ENCODE data around the gene DEFB123. TPM values are rescaled to one million over a fixed set of nuclear protein-coding genes. Genes with fewer than 3 reads are reported as not detected.

Gene DEFB123
- polyA plus RNA-seq, 10 donors, result not detected

DNA sequence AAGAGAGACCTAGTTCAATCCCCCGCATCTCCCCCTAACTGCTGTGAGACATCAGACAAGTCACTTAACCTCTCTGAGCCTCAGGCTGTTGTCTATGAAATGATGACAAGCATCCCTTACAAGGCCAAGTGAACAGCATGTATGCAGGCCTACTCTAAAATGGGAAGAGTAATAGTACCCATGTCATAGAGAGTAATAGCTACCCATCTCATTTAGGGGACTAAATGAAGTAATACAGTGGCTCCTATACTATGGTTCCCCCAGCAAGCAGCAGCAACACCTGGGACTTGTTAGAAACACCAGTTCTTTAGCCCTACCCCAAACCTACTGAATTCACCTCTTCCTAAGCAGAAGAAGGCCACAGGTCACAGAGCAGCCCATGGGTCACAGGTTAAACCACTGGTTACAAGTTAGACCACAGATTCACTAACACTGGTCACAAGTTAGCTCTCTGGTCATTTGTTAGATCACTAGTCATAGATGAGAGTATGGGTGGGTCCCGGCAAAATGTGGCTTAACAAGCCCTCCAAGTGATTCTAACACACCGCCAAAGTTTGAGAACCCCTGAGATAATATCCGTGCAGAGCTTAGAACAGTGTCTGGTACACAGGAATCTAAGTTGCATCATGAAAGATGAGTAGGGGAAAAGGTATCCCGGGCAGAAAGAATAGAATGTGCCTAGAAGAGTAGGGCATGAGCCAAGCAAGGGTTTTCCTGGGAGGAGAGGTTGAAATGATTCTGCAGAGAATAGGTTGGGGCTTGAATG is 33.1 kb downstream of the DEFB123 start:
- DNase-seq, result no peak

DNA sequence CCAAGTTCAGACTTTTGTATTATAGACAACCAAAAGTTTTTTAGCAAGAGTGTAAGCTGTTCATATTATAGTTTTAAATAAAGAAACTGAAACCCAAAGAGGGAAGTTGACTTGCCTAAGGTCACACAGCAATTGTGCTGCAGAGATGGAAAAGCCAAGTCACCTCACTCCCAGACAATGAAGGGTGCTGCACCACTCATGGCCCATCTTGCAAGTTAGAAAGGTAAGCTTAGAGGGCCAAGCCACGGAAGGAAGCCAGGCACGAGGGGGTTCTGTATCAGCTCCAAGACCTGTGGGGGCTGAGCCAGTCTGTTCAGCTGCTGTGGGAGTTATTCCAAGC is 33.6 kb downstream of the DEFB123 start:
- no peak for DNase-seq

DNA sequence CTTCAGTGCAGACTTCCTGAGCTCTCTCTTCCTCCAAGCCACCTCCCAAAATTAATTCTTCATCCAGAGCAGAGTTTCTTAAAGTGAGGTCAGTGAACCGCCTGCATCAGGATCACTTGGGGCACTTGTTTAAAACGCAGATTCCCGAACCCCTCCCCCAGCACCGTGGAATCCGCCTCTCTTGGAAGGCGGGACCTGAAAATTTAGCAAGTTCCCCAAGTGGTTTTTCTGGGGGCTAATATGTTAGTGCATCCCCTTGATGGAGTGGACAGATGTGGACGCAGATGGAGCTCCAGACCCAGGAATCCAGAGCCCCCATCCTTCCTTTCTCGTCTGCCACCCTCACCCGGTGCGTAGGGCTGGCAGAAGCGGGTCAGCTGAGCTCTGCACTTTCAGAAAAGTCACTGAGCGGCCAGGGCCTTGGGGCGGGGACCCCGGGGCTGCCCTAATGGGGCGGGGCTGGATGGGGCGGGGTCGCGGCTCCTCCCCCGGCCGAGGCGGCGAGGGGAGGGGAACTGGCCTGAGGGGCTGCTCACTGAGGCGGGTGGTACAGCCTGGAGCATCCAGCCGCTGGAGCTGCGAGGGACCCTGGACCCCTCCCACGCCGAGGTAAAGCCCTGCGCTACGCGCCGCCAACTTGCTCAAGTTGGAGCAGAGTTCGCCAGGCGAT is 34.5 kb downstream of the DEFB123 start, which contains the start of the genes DEFB124 and REM1:
Gene DEFB124 (minus strand): TSS at position 370 of the 670 bp plus-strand sequence. CDS start 2,114 bp downstream, outside the sequence.
Gene REM1 (plus strand): TSS at position 531 of the 670 bp plus-strand sequence. CDS start 1,158 bp downstream, outside the sequence.
- DNase-seq, result peak in 2 of 3 donors; percentile 59 to 85

DNA sequence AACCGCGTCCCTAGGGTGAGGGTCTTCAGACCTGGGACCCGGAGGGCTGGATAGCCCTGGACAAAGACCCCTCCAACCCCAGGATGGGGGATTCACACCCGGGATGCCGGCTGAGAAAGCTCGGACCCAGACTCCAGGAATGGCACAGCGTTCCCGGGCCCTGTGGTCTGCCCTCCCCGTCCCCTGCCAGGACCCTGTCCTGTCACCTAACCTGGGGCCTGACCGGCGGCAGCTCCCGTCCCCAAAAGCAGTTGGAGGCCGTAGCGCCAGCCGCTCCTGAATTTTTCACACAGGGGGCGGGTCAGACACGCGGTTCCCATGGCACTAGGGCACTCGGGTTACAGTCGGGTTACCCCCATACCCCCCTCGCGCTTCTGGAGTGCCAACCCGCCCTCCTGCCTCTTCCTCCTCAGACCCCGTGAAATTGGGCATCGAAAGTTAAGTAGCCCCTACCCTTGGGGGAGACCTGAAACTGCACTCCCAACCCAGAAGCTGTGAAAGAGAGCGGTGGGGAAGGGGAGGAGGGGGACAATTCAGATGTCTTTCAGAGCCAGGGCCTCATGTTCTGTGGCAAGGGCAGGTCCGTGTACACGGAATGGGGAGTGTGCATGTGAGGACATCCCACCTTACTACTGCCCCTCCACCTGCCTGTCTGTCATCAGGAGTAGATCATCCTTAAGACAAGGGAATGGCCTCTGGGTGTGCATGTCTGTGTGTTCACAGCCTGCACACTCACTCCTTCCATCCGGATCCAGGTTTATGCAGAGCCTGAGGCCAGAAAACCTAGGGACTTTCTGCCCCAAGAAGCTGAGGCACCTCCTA is 35.3 kb downstream of the DEFB123 start:
- DNase-seq, result peak in 1 of 3 donors; percentile 69

DNA sequence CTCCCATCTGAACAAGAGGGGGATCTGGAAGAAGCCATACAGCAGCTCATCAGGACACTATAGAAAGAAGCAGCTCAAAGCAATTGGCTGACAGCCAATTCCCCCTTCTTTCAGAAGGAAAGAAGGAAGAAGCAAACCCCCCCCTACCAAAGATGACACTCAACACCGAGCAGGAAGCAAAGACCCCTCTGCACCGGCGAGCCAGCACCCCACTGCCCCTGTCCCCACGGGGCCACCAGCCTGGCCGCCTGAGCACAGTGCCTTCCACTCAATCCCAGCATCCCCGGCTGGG is 35.8 kb downstream of the DEFB123 start:
- peak in 1 of 3 donors; percentile 25 for DNase-seq

DNA sequence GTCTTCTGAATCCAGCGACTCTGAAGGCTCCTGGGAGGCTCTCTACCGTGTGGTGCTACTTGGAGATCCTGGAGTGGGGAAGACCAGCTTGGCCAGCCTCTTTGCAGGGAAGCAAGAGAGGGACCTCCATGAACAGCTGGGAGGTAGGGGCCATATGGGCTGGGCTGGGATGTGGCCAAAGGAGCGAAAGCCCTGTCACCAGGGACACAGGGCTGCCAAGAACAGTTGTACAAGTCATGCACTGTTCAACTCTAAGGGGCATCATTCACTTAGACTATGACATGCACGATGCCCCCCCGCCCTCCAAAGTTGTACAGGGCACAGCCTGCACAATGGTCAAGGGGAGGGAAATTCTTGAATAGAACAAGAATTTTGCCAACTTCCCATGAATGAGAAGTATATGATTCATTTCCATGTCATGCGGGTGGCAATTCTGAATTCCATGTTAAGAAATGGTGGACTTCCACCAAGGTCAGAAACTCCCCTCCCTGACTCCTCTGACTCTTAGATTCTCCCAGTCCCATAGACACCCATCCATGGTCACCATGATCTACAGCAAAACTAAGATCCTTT is 36.3 kb downstream of the DEFB123 start:
- peak in 1 of 3 donors; percentile 35 for DNase-seq

DNA sequence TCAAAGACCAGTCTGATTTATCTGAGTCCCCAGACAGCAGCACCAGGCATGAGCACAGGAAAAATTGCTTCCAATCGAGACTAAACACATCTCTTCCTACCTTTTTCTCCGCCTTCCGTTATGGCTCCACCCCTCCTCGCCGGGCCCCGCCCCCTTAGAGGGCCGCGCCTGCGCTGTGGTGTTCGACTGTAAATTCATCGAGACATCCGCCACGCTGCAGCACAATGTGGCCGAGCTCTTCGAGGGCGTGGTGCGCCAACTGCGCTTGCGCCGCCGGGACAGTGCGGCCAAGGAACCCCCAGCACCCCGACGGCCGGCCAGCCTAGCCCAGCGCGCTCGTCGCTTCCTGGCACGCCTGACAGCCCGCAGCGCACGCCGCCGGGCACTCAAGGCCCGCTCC is 43.6 kb downstream of the DEFB123 start:
- peak in 2 of 3 donors; percentile 53 to 81 for DNase-seq

DNA sequence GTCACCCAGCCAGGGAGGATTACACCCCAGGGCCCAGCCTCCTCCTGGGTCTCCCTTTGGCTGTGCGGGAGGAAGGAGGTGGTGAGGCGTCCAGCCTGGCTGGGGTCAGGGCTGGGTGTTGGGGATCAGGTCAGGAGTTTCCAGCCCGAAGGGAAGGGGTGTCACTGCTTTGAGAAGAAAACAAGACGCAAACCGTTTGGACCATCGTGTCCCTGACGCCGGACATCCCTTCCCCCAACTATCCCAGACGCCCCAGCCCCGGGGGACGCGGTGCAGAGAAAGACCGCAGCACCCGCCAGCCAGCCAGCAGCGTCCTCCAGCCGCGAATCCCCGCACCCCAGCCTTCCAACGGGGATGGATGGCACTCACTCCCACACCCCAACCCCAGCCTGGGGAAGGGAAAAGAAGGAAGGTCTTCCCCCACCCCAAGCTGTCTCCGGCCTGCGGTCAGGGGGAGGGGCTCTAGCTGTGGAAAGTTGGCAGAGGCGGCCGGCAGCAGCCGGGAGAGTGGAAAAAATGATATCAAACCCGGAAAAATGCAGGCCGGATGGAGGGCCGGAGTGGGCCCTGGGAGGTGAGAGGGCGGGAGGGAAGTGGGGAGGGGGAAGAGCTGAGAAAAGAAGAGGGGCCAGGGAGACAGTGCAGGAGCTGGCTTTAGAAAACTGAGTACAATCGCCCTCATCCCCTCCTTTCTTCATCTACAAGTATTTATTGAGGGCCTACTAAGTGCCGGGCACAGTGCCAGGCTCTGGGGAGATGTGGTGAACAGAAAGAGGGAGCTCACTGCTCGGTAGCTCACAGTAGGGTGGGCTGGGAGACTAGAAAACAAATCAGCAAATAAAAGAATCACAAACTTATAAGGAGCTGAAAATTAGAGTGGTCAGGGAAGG is 45.3 kb downstream of the DEFB123 start:
- DNase-seq, result peak; percentile 86 to 97 (median 94)

DNA sequence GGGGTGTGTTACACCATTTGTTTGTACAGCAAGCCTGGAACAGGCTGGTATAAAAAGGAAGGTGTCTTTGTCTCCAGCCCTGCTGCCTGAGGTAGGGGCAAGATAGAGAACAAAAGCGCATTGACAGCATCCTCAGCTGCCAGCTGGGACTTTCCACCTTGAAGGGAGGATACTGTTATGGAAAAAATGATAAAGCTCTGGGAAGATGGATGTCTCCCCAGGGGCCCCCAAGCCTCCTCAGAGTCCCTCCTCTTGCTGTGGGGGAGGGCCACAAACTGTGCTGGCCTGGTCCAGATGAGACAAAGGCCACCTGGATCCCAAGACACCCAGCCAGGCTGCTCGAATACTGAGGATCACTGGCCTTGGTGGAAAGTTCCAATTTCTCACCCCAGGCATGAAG is 47.7 kb downstream of the DEFB123 start:
- DNase-seq, result peak in 1 of 3 donors; percentile 57

DNA sequence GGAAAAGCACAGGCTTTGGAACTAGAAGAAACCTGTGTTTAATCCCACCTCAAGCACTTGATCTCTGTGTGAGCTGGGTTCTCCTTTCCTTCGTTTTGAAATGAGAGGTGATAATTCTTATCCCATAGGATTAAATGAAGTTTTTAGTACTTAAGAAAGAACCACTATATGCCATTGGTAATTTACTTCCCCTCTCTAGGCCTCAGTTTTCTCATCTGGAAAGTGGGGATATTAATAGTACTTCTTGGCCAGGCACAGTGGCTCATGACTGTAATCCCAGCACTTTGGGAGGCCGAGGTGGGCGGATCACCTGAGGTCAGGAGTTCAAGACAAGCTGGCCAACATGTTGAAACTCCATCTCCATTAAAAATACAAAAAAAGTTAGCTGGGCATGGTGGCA is 48.7 kb downstream of the DEFB123 start:
- no peak for DNase-seq

DNA sequence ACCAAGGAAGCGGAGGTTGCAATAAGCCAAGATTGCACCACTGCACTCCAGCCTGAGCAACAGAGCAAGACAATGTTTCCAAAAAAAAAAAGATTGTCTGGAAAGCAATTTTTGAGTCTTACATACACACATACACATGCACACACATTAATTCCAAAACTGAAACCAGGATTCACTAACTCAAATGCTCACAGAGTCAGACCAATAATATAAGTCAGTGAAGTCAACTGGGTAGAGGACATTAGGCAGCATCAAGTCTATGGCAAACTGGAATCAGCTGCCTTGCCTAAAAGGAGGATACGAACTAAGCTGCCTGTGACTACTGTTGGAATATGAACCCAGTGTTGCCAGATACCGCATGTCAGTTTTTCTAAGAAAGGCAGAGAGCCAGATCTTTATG is 50.3 kb downstream of the DEFB123 start:
- no peak for DNase-seq

DNA sequence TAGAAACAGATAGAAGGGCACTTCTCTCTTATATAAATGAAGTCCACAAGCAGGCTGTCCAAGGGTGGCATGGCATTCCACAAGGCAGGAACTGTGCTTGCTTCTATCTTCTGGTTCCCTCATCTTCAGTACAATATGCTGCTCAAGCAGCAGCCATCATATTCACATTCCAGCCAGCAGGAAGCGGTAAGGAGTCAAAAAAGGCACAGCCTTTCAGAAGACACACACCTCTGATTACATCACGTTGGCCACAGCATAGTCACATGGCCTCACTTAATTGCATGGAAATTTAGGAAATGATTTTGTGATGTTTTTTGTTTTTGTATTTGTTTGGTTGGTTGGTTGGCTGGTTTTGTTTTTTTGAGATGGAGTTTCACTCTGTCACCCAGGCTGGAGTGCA is 53.7 kb downstream of the DEFB123 start:
- no peak for DNase-seq

DNA sequence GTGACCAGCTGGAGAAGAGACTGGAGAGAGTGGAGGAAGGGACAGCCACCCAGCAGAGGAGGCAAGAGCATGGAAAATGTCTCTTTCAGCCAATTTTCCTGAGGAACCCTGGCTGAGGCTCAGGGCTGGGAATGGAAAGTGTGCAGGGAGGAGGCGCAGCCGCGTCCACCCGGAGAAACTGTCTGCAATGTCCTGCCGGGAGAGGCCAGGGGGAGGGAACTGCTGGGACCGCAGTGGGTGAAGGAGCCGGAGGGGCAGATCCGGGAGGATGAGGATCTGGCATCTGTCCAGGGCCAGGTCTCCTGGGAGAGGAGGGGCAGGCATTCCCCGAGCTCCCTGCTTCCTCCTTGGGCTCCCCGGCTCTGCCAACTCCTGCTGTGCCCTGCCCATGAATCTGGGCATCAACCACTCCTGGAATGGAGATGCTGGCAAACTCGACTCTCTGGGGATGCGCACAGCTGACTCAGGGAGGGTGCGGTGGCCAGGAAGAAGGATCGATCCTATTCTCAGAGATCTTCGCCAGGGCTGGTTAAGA is 56.4 kb downstream of the DEFB123 start:
- peak; percentile 83 to 96 (median 92) for DNase-seq

DNA sequence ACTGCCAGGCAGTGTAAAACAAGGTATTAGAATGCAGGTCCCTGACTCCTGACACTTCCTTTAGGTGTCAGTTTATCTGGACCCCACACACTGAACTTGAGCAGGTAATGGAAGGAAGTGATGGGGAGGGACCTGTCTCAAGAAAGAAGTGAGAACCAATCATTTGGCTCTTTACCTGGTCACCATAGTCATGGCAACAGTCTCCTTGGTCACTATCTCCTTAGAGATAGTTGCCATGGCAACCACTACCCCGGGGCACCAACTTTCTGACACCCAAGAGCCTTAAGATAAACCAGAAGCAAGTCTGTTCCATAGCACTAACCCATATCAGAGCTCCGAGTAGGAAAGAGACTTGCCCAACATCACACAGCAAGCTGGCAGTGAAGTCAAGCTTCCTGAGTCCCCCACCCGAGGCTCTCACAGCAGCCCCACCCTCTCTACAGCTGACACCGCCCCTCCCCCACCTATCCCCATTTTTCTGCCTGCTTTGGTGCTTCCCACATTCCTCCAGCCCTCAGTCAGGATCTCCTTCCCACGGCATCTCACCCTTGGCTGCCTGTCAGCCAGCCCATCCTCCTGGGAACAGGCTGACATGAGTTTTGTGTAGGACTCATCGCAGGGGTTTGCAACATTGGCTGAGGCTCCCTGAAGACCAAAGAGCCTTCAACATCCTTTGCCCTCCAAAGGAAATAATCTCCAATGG is 57.6 kb downstream of the DEFB123 start:
- DNase-seq, result peak in 1 of 3 donors; percentile 77

Other genes with a start within 250 kb of the DEFB123 start
- gene DEFB115, start 183.0 kb upstream of the DEFB123 start, polyA plus RNA-seq (ENCODE audit: insufficient read length in 10 of 10), result not detected
- not detected for gene DEFB116, start 132.0 kb upstream of the DEFB123 start, polyA plus RNA-seq (ENCODE audit: insufficient read length in 10 of 10)
- gene DEFB118, start 72.0 kb upstream of the DEFB123 start, polyA plus RNA-seq (ENCODE audit: insufficient read length in 10 of 10), result not detected
- not detected for gene DEFB119, start 50.0 kb upstream of the DEFB123 start, polyA plus RNA-seq (ENCODE audit: insufficient read length in 10 of 10)
- not detected for gene DEFB121, start 34.4 kb upstream of the DEFB123 start, polyA plus RNA-seq (ENCODE audit: insufficient read length in 10 of 10)
- gene DEFB124, start 34.5 kb downstream of the DEFB123 start, polyA plus RNA-seq (ENCODE audit: insufficient read length in 10 of 10), result 1 to 10 TPM in 6 of 10 donors, under 1 TPM in 4; 0.59 to 2.6 (median 1.1) TPM
- gene REM1, start 34.7 kb downstream of the DEFB123 start, polyA plus RNA-seq (ENCODE audit: insufficient read length in 10 of 10), result 1 to 10 TPM; 4.4 to 8.5 (median 6.0) TPM
- gene HM13, start 73.8 kb downstream of the DEFB123 start, polyA plus RNA-seq (ENCODE audit: insufficient read length in 10 of 10), result 100 to 1,000 TPM in 1 of 10 donors, 10 to 100 TPM in 9; 70.3 to 105 (median 79.2) TPM
- 10 to 100 TPM; 14.0 to 46.5 (median 29.0) TPM for gene ID1, start 164.7 kb downstream of the DEFB123 start, polyA plus RNA-seq (ENCODE audit: insufficient read length in 10 of 10)
- gene COX4I2, start 197.3 kb downstream of the DEFB123 start, polyA plus RNA-seq (ENCODE audit: insufficient read length in 10 of 10), result 10 to 100 TPM in 2 of 10 donors, 1 to 10 TPM in 8; 6.9 to 11.3 (median 9.1) TPM